ENCODE measurements around the gene PARP16. TPM values are rescaled to one million over a fixed set of nuclear protein-coding genes. Genes with fewer than 3 reads are reported as not detected.
"Not testable (repeated sequence)": the region's sequence is repeated elsewhere in the genome, so short reads cannot be mapped to it uniquely, and the experiment has no call there.

Gene PARP16
- total and polyA plus RNA-seq, 2 donors = 7.9 to 12.7 TPM

DNA sequence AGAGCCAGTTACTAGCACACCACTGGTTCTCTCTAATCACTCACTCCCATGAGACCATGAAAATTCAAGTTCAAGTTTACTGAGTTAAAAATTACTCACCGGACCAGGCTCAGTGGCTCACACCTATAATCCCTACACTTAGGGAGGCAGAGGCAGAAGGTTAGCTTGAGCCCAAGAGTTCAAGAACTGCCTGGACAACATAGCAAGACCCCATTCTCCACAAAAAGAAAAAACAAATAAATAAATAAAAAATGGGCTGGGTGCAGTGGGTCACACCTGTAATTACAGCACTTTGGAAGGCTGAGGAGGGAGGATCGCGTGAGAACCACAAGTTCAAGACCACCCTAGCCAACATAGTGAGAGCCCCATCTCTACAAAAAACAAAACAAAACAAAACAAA lies 54.2 kb downstream of the PARP16 start:
- H3K27ac ChIP-seq (ENCODE audit: low read depth in 1 of 2, low read length in 1 of 2) = no peak overlapping the region
- DNase-seq (ENCODE audit: low read depth in 6 of 9, low spot score in 9 of 9) = no peak
- WGBS = 83% methylated on average over 3 of the region's 3 CpGs
- no peaks in the 10 kb centered on the region for H3K9me3 ChIP-seq (ENCODE audit: control insufficient read depth in 2 of 2, insufficient read depth in 1 of 2, low read length in 1 of 2)
- H3K4me1 ChIP-seq (ENCODE audit: control insufficient read depth in 2 of 2, insufficient read depth in 2 of 2, low read length in 2 of 2) = no peaks in the 10 kb centered on the region
- H3K4me3 ChIP-seq (ENCODE audit: low read length in 2 of 2) = no peak overlapping the region
- H3K27me3 ChIP-seq (ENCODE audit: control insufficient read depth in 2 of 2, insufficient read depth in 1 of 2, low read length in 1 of 2) = no peaks in the 10 kb centered on the region
- H3K36me3 ChIP-seq (ENCODE audit: control insufficient read depth in 2 of 2, insufficient read depth in 2 of 2, low read length in 1 of 2) = no peaks in the 10 kb centered on the region

DNA sequence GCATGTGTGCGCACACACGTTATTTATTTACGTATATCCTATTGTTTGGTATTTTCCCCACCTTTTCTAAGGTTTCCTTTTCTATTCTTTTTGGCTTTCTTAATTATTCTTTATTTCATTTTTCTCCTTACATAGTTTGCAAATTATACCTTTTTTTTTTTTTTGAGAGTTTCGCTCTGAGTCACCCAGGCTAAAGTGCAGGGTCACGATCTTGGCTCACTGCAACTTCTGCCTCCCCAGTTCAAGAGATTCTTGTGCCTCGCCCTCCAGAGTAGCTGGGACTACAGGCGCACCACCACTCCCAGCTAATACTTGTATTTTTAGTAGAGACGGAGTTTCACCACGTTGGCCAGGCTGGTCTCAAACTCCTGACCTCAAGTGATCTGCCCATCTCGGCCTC lies 55.4 kb downstream of the PARP16 start:
- Histone ChIP-seq H3K27me3 (ENCODE audit: control insufficient read depth in 2 of 2, insufficient read depth in 1 of 2, low read length in 1 of 2) (no peaks in the 10 kb centered on the region), H3K4me3 (ENCODE audit: low read length in 2 of 2) (no peak overlapping the region), H3K9me3 (ENCODE audit: control insufficient read depth in 2 of 2, insufficient read depth in 1 of 2, low read length in 1 of 2) (no peaks in the 10 kb centered on the region), H3K4me1 (ENCODE audit: control insufficient read depth in 2 of 2, insufficient read depth in 2 of 2, low read length in 2 of 2) (no peaks in the 10 kb centered on the region), H3K36me3 (ENCODE audit: control insufficient read depth in 2 of 2, insufficient read depth in 2 of 2, low read length in 1 of 2) (no peaks in the 10 kb centered on the region), H3K27ac (ENCODE audit: low read depth in 1 of 2, low read length in 1 of 2) (no peak overlapping the region)
- 96% methylated on average over 10 of the region's 10 CpGs for WGBS
- DNase-seq (ENCODE audit: low read depth in 6 of 9, low spot score in 9 of 9) = no peak

DNA sequence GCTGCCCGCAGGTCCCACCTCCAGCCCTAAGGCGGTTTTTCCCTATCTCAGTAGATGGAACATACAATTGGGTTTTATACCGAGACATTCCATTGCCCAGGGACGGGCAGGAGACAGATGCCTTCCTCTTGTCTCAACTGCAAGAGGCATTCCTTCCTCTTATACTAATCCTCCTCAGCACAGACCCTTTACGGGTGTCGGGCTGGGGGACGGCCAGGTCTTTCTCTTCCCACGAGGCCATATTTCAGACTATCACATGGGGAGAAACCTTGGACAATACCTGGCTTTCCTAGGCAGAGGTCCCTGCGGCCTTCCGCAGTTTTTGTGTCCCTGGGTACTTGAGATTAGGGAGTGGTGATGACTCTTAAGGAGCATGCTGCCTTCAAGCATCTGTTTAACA lies 59.8 kb downstream of the PARP16 start:
- not testable (repeated sequence) for DNase-seq (ENCODE audit: low read depth in 6 of 9, low spot score in 9 of 9); H3K27me3 ChIP-seq (ENCODE audit: control insufficient read depth in 2 of 2, insufficient read depth in 1 of 2, low read length in 1 of 2); H3K9me3 ChIP-seq (ENCODE audit: control insufficient read depth in 2 of 2, insufficient read depth in 1 of 2, low read length in 1 of 2); H3K4me3 ChIP-seq (ENCODE audit: low read length in 2 of 2); H3K27ac ChIP-seq (ENCODE audit: low read depth in 1 of 2, low read length in 1 of 2); H3K4me1 ChIP-seq (ENCODE audit: control insufficient read depth in 2 of 2, insufficient read depth in 2 of 2, low read length in 2 of 2); H3K36me3 ChIP-seq (ENCODE audit: control insufficient read depth in 2 of 2, insufficient read depth in 2 of 2, low read length in 1 of 2)
- 88% methylated on average over 4 of the region's 10 CpGs for WGBS

DNA sequence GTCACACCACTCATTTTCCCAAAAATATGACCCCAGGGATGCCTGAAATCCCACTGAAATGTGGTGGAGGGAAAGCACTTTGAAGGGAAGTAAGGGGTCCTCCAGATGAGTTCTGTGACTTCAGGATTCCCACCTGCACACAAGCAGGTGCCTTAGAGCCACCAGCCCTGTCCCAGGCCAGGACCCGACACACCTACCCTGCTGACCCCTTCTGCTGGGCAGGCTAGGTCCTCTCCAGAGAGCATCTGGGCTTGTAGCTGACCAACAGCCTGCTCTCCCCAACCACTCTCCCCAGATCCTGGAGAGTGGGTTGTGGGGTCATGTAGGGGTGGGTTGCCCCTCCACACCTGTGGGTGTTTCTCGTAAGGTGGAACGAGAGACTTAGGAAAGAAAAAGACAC lies 60.5 kb downstream of the PARP16 start:
- no peak overlapping the region for H3K4me3 ChIP-seq (ENCODE audit: low read length in 2 of 2)
- H3K27me3 ChIP-seq (ENCODE audit: control insufficient read depth in 2 of 2, insufficient read depth in 1 of 2, low read length in 1 of 2) = no peaks in the 10 kb centered on the region
- H3K4me1 ChIP-seq (ENCODE audit: control insufficient read depth in 2 of 2, insufficient read depth in 2 of 2, low read length in 2 of 2) = no peaks in the 10 kb centered on the region
- H3K36me3 ChIP-seq (ENCODE audit: control insufficient read depth in 2 of 2, insufficient read depth in 2 of 2, low read length in 1 of 2) = no peaks in the 10 kb centered on the region
- DNase-seq (ENCODE audit: low read depth in 6 of 9, low spot score in 9 of 9) = no peak
- no peak overlapping the region for H3K27ac ChIP-seq (ENCODE audit: low read depth in 1 of 2, low read length in 1 of 2)
- 96% methylated on average over 3 of the region's 3 CpGs for WGBS
- H3K9me3 ChIP-seq (ENCODE audit: control insufficient read depth in 2 of 2, insufficient read depth in 1 of 2, low read length in 1 of 2) = no peaks in the 10 kb centered on the region

DNA sequence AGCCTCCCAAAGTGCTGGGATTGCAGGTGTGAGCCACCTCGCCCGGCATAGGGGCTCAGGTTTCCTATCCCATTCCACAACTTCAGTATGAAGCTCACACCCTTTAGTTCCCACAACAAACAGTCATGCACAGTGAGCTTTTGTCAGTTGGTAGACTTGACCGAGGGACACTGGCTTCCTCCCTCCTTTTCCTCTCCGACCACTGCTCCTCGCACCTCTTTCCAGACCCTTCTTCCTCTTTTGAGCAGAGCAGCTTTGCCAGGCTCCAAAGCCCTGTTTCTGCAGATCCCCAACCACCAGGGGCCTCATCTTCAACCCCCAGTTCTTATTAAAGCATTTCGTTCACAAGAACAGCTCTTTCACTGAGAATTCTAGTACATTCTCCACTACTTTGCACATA lies 62.7 kb downstream of the PARP16 start:
- H3K27ac ChIP-seq (ENCODE audit: low read depth in 1 of 2, low read length in 1 of 2) = no peak overlapping the region
- H3K4me3 ChIP-seq (ENCODE audit: low read length in 2 of 2) = no peak overlapping the region
- H3K36me3 ChIP-seq (ENCODE audit: control insufficient read depth in 2 of 2, insufficient read depth in 2 of 2, low read length in 1 of 2) = no peaks in the 10 kb centered on the region
- no peaks in the 10 kb centered on the region for H3K4me1 ChIP-seq (ENCODE audit: control insufficient read depth in 2 of 2, insufficient read depth in 2 of 2, low read length in 2 of 2)
- 56% methylated on average over 6 of the region's 6 CpGs for WGBS
- H3K9me3 ChIP-seq (ENCODE audit: control insufficient read depth in 2 of 2, insufficient read depth in 1 of 2, low read length in 1 of 2) = no peaks in the 10 kb centered on the region
- no peak for DNase-seq (ENCODE audit: low read depth in 6 of 9, low spot score in 9 of 9)
- no peaks in the 10 kb centered on the region for H3K27me3 ChIP-seq (ENCODE audit: control insufficient read depth in 2 of 2, insufficient read depth in 1 of 2, low read length in 1 of 2)

DNA sequence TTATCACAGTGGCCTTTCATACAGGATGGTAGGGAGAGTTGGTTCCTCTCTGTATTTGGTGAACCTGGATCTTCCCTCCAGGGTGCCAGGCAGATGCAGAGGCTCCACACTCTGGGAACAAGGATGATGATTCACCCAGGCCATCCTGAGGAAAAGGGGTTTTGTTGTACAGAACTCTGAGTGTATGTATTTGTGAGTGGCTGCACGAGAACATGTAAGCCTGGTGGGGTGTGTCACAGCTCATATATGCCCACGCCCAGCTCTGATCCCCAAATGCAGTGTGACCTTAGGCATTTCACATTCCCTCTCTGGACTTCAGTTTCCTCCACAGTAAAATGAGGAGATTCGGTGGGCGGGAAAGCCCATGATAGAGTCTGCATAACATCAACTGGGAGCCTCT lies 63.8 kb downstream of the PARP16 start:
- no peak for DNase-seq (ENCODE audit: low read depth in 6 of 9, low spot score in 9 of 9)
- Histone ChIP-seq H3K4me1 (ENCODE audit: control insufficient read depth in 2 of 2, insufficient read depth in 2 of 2, low read length in 2 of 2) (no peaks in the 10 kb centered on the region), H3K27me3 (ENCODE audit: control insufficient read depth in 2 of 2, insufficient read depth in 1 of 2, low read length in 1 of 2) (no peaks in the 10 kb centered on the region), H3K27ac (ENCODE audit: low read depth in 1 of 2, low read length in 1 of 2) (no peak overlapping the region), H3K36me3 (ENCODE audit: control insufficient read depth in 2 of 2, insufficient read depth in 2 of 2, low read length in 1 of 2) (no peaks in the 10 kb centered on the region), H3K9me3 (ENCODE audit: control insufficient read depth in 2 of 2, insufficient read depth in 1 of 2, low read length in 1 of 2) (no peaks in the 10 kb centered on the region), H3K4me3 (ENCODE audit: low read length in 2 of 2) (no peak overlapping the region)
- WGBS = 97% methylated on average over 4 of the region's 4 CpGs

DNA sequence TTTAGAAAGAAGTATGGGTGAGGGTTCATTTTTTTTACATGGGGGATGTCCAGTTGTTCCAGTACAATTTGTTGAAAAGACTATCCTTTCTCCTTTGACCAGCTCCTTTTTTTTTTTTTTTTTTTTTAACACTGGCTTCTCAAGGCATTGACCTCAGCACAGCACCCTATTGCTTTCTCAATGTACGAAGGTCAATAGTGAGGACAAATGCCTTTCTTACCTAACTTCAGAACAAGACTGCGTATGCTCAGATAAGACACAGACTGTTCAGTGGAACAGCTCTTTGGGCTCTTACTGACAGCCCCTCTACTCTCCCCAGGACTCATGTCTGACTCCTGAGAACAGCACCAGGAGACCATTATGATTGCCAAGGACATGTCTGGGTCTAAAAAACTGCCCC lies 65.0 kb downstream of the PARP16 start:
- 98% methylated on average over 2 of the region's 2 CpGs for WGBS
- Histone ChIP-seq H3K27ac (ENCODE audit: low read depth in 1 of 2, low read length in 1 of 2) (no peak overlapping the region), H3K9me3 (ENCODE audit: control insufficient read depth in 2 of 2, insufficient read depth in 1 of 2, low read length in 1 of 2) (no peaks in the 10 kb centered on the region), H3K4me3 (ENCODE audit: low read length in 2 of 2) (no peak overlapping the region), H3K27me3 (ENCODE audit: control insufficient read depth in 2 of 2, insufficient read depth in 1 of 2, low read length in 1 of 2) (no peaks in the 10 kb centered on the region), H3K4me1 (ENCODE audit: control insufficient read depth in 2 of 2, insufficient read depth in 2 of 2, low read length in 2 of 2) (no peaks in the 10 kb centered on the region), H3K36me3 (ENCODE audit: control insufficient read depth in 2 of 2, insufficient read depth in 2 of 2, low read length in 1 of 2) (no peaks in the 10 kb centered on the region)
- no peak for DNase-seq (ENCODE audit: low read depth in 6 of 9, low spot score in 9 of 9)

DNA sequence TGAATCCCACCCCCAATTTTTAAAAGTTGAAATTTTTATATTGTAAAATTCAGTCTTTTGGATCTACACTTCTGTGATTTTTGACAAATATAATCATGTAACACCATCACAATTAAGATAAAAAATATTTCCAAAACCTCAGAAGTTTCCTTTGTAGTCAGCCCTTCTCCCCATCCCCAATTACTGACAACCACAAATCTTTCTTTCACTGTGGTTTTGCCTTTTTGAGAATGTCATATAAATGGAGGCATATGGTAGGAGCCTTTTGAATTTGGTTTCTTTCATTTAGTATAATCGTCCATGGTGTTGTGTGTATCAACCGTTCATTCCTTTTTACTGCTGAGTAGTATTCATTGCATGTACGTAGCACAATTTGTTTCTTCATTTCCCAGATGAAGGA lies 67.5 kb downstream of the PARP16 start:
- WGBS = 83% methylated on average over 3 of the region's 3 CpGs
- no peaks in the 10 kb centered on the region for H3K4me1 ChIP-seq (ENCODE audit: control insufficient read depth in 2 of 2, insufficient read depth in 2 of 2, low read length in 2 of 2)

DNA sequence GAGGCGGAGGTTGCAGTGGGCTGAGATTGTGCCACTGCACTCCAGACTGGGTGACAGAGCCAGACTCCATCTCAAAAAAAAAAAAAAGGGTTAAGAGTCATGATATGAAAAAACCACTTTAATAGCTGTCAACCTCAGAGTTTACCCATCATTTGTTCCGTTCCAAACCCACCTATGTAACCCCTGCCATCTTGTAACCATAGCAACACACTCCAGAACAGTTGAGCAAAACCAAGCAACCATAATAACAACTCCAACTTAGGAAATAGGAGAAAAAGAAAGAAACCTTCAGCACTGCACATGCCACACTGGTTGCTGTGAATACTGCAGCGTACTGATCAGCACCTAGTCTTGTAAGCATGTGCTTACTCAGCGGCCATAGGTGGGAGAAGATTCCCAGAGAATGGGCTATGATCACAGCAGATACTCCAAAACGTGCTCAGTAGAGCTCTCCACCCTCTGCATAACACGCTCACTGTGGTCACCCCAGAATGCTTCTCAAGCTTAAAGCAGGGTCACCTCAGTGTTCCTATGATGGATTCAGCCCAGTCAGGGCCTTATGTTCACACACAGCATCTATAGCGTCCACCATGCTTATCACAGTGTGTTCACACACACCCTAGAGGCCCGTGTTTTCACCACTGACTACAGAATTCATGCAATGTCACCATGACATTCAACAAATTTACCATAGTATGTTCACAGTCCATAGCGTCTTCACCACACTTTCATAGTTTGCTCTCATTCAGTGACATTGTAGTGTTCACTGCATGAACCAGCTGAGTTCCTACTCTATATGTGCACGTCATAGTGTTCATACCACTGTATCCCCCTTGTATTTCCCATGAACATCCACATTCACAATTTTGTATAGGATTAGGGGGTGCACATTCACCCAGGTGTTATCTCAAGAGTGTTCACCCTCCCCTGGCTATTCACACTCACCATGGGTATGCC lies 68.9 kb downstream of the PARP16 start:
- no peak for DNase-seq (ENCODE audit: low read depth in 6 of 9, low spot score in 9 of 9)
- Histone ChIP-seq H3K27ac (ENCODE audit: low read depth in 1 of 2, low read length in 1 of 2) (no peak overlapping the region), H3K27me3 (ENCODE audit: control insufficient read depth in 2 of 2, insufficient read depth in 1 of 2, low read length in 1 of 2) (no peaks in the 10 kb centered on the region), H3K4me1 (ENCODE audit: control insufficient read depth in 2 of 2, insufficient read depth in 2 of 2, low read length in 2 of 2) (no peaks in the 10 kb centered on the region), H3K9me3 (ENCODE audit: control insufficient read depth in 2 of 2, insufficient read depth in 1 of 2, low read length in 1 of 2) (no peaks in the 10 kb centered on the region), H3K36me3 (ENCODE audit: control insufficient read depth in 2 of 2, insufficient read depth in 2 of 2, low read length in 1 of 2) (no peaks in the 10 kb centered on the region), H3K4me3 (ENCODE audit: low read length in 2 of 2) (no peak overlapping the region)
- 86% methylated on average over 10 of the region's 10 CpGs for WGBS

More for the DNA sequence above, 67.5 kb downstream of the PARP16 start:
- no peaks in the 10 kb centered on the region for H3K36me3 ChIP-seq (ENCODE audit: control insufficient read depth in 2 of 2, insufficient read depth in 2 of 2, low read length in 1 of 2)
- no peak overlapping the region for H3K27ac ChIP-seq (ENCODE audit: low read depth in 1 of 2, low read length in 1 of 2)
- DNase-seq (ENCODE audit: low read depth in 6 of 9, low spot score in 9 of 9) = no peak
- H3K9me3 ChIP-seq (ENCODE audit: control insufficient read depth in 2 of 2, insufficient read depth in 1 of 2, low read length in 1 of 2) = no peaks in the 10 kb centered on the region
- H3K4me3 ChIP-seq (ENCODE audit: low read length in 2 of 2) = no peak overlapping the region
- no peaks in the 10 kb centered on the region for H3K27me3 ChIP-seq (ENCODE audit: control insufficient read depth in 2 of 2, insufficient read depth in 1 of 2, low read length in 1 of 2)

All from thymus (tissue), 11 donors.